Lung microvascular endothelial cell (primary cell): Measurements from ENCODE around the gene PGM2. TPM values are rescaled to one million over a fixed set of nuclear protein-coding genes. Genes with fewer than 3 reads are reported as not detected.
"Not testable (repeated sequence)": the region's sequence is repeated elsewhere in the genome, so short reads cannot be mapped to it uniquely, and the experiment has no call there.

Experiments
- DNase-seq, 2 donors: peaks; one replicate each; pipeline versions ENCODE4 v3.0.0 to v3.0.0-alpha.2; 2010; ENCODE audit warnings: low read depth in 2 of 2
- total RNA-seq: library from RNA; depleted of rRNA; stranded (reverse); fragments of >200 nt; gene quantifications from 2 replicates; pipeline ENCODE4 v1.2.1, GENCODE V29; 2014

The PGM2 gene
- 21.8 and 22.2 TPM in 2 replicates for total RNA-seq

DNA sequence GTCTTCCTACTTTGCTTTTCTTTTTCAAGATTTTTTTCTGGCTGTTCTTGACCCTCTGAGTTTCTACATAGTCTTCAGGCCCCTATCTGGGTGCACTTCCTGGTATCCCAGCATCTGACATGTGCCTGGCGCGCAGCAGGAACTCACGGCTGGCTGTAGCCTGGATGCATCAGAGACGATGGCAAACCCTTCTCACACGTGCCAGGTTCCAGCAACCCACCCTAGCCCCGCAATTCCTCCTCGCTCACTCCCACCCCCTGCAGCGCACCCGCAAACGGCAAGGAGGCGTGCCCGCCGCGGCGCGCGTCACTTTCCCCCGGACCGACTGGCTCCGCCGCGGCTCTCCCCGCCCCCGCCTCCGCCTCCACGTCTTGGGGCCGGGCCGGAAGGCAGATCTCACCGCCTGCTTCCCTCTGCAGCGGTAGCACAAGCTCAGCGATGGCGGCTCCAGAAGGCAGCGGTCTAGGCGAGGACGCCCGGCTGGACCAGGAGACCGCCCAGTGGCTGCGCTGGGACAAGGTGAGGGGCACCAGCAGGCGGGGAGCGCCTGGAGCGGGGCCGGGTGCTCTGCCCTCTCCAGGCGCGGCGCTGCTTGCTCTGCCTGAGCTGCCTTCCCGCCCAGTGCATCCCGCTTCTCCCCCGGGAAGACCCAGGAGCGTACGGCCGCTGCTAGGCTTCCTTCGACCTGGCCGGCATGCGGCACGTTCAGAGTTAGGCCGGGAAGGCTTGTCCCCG, at the start of gene PGM2:
Gene PGM2 (plus strand): TSS at position 392 of the 735 bp plus-strand sequence. CDS start 47 bp downstream, at position 439.
- peak; percentile 80 to 91 for DNase-seq

DNA sequence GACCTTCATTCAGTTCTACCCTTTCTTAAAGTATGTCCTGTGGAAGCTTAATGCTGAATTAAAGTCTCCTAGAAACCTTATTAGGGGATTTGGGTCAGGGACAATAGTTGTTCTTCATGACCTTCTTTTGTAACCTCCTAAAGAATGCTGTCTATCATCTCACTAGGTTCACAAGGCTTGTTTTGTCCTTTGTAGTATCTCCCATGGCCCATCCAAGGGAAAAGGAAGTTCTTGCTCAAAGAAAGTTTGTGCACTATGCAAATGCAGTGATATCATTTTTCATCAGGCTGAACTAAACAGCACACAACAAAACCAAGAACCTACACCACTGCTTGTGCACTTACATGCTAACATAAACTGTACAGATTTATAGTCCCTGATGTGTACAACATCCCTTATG, 46.6 kb upstream of the PGM2 start:
- no peak for DNase-seq

DNA sequence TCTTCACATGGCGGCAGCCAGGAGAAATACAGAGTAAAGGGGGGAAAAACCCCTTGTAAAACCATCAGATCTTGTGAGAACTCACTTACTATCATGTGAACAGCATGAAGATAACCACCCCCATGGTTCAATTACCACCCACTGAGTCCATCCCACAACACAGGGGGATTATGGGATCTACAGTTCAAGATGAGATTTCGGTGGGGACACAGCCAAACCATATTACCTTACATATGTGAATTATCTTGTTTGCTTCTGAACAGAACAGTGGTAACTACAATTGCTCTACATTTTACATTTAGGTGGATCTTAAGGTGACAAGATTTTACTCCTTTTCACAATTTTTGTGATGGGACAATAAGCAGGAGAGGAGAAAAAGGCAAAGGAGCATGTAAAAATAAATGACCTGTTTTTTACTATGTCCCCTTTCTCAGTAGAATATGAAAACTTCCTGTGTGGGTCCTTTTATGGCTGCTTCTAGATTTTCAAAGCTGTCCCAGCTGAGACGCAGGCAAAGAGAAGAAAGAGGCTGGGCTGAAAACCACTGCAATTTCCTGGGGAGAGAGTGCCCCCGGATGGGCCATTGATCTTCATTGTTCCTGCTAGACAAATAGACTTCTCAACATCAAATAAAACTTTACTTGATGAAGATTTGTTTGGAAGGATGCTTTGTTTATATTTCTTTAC, 45.9 kb upstream of the PGM2 start:
- DNase-seq = peak in 1 of 2 donors; percentile 30

DNA sequence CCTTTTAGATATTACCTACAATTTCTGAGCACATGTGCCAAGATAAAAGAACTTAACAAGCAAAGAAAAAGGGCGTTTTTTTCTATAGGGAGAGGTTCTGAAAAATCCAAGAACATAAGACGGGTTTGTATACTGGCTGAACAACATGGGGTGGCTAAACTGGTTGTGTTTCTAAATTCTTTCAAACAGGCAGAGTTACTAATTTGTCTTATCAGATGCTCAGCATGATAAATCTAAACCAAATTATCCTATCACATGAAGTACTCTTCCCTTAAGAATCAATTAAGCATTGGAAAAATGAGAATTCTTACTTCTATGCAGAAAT, 45.4 kb upstream of the PGM2 start:
- DNase-seq = no peak

DNA sequence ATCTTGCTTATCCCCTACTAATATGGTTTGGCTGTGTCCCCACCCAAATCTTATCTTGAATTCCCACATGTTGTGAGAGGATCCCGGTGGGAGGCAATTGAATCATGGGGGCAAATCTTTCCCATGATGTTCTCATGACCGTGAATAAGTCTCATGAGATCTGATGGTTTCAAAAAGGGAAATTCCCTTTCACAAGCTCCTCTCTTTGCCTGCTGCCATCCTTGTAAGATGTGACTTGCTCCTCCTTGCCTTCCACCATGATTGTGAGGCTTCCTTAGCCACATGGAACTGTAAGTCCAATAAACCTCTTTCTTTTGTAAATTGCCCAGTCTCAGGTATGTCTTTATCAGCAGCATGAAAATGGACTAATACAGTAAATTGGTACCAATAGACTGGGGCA, 40.2 kb upstream of the PGM2 start:
- not testable (repeated sequence) for DNase-seq

DNA sequence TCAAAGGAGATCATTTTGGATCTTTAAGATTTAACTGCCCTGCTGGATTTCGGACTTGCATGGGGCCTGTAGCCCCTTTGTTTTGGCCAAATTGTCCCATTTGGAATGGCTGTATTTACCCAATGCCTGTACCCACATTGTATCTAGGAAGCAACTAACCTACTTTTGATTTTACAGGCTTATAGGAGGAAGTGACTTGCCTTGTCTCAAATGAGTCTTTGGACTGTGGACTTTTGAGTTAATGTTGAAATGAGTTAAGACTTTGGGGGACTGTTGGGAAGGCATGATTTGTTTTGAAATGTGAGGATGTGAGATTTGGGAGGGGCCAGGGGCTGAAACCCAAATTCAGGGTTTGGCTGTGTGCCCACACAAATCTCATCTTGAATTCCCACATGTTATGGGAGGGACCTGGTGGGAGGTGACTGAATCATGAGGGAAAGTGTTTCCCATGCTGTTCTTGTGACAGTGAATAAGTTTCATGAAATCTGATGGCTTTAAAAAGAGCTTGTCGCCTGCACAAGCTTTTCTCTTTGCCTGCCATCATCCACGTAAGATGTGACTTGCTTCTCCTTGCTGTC, 38.5 kb upstream of the PGM2 start:
- DNase-seq = not testable (repeated sequence)

DNA sequence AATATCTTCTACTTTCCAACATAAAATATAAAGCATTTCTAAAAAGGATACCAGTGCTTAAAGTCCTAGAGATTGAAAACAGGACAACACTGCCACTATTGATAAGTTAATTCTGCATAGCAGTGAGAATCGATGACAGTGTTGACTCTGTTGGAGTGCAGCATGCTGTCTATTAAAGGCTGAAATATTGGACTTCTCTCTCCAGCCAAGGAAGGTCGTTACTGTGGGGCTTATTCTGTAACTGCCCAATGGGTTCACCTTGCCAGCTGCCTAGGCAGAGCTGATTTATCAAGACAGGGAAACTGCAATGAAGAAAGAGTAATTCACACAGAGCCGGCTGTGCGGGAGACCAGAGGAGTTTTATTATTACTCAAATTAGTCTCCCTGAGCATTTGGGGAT, 37.7 kb upstream of the PGM2 start:
- no peak for DNase-seq

DNA sequence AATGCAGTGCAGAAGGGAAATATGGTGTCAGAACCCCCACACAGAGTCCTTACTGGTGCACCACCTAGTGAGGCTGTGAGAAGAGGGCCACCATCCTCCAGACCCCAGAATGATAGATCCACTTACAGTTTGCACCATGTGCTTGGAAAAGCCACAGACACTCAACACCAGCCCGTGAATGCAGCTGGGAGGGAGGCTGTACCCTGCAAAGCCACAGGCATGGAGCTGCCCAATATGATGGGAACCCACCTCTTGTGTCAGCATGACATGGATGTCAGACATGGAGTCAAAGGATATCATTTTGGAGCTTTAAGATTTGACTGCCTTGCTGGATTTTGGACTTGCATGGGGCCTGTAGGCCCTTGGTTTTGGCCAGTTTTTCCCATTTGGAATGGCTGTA, 34.2 kb upstream of the PGM2 start:
- DNase-seq = no peak

DNA sequence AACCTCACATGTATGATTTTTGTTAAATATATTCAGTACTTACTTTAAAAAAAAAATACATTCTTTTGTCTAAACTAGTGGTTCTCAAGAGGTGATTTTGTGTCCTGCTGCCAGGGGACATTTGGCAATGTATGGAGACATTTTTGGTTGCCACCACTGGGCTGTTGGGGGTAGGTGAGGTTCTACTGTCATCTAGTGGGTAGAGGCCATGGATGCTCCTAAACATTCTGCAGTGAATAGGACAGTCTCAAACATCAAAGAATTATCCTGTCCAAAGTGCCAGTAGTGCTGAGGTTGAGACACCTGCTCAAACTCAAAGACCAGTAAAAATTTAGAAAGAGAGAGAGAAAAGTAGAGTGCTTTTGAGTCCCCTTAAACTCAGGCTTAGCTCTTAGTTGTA, 32.9 kb upstream of the PGM2 start:
- DNase-seq = peak; percentile 29 to 55

DNA sequence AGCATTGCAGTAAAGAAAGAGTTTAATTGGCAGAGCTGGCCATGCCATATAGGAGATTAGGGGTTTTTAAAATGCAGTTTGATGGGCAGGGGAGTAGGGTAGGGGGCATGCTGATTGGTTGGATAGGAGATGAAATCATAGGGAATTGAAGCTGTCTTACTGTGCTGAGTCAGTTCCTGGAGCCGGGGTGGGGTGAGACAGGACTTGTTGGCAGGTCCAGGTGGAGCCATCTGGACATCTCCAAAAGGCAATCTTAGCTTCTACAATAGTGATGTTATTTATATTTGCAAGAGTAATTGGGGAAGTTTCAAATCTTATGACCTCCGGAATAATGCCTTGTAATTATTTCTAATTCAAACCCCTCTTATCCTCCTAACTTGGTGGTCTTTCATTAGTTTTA, 32.4 kb upstream of the PGM2 start:
- no peak for DNase-seq

DNA sequence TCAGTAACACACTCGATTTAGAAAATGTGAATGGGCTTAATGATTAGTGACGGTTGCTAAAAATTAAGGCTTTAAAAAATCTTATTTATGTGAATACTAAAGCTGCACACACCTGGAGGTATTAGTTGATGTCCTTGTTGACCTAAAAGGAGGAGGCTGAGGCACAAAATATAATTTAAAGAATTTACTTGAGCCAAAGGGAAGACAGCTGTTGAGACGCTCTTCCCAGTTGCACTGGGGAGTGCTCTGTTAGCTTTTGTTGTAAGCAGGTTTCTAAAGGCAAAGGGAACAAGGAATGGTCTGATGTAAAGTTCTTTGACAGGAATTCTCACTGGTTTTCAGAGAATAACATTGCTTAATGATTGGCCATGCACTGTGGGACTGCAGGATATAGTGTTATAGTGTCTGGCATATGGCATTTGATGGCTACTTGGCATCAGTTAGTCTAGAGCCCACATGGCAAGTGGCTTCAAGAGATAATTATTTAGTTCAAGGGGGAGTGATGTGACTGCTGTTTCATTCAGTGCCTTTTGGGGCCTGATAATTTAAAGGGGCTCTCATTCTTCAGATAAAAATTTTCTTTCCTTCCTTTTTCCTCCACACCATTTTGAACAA, 30.8 kb upstream of the PGM2 start:
- no peak for DNase-seq

DNA sequence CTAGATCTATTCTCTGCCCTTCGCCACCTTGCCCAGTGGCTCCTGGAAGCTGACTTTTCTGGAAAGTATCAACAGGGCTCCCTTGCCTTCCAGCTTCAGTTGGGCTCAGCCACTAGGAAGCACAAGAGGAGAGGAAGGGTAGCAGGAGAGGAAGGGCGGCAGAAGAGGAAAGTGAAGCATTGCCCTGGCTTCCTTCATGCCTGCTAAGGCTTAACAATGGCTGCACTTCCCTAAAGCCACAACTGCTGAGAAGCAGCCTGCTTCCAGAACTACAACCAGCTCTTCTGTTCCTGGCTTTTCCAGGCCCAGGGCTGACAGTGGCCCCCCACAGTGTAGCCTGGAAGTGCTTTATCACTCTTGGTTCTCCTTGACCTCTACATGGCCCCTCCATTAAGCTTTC, 29.1 kb upstream of the PGM2 start:
- DNase-seq = no peak

DNA sequence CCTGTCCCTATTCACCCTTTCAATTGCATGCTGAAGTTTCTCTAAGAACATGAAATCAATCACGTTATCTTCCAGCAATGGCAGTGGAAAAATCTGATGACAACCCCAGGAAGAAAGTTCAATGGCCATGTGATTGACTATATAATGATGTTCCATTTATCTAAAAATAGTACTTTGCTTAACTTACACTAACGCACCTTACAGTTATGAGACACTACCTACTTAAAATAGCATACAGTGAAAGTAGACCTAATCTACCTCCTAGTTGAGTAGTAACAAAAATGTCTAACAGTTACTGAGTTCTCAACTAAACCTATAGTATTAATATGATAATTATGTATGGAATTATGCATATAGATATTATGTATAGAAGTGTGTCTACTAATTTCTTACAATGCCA, 28.6 kb upstream of the PGM2 start:
- no peak for DNase-seq

DNA sequence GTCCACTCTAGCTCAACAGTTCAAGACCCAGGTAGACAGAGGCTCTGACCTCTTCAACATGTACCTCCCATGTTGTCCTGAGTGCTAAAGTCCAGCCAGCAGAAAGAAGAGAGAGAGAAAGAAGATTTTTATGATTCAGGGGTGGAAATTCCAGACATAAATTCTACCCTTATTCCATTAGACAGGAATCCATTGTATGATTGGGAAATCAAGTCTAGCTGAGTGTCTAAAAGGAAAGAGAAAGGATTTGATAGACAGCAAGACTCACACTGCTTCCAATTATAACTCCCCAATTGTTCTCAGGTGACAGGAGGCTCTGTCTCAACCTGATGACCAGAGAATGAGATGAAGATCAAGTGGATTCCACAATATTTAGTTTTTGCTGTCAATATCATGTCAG, 27.9 kb upstream of the PGM2 start:
- no peak for DNase-seq

DNA sequence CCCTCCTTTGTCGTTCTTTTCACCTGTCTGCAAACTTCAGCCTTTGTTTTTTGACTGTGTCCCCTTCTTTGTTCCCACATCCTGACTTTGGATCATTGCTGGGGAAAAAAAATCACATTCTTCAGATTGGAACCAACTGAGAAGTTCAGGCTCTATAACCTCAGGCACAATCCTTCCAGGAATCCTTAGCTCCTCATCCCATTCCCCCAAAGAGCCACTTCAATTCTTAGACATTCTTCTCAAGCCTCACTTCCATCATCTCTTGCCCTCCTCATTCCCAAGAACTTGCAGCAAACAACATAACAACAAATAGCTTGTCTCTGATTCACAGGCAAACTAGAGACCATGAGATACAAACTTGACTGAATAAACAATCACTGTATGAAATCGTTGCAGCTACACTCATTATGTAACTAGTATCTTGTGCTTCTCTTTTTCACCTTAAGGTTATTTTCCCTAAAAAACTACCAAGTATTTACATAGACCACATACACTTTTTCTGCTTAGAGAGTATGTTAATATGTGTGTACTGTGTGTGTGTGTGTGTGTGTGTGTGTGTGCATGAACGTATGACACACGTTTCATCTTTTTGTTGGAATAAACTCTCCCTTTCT, 26.4 kb upstream of the PGM2 start:
- DNase-seq = no peak

DNA sequence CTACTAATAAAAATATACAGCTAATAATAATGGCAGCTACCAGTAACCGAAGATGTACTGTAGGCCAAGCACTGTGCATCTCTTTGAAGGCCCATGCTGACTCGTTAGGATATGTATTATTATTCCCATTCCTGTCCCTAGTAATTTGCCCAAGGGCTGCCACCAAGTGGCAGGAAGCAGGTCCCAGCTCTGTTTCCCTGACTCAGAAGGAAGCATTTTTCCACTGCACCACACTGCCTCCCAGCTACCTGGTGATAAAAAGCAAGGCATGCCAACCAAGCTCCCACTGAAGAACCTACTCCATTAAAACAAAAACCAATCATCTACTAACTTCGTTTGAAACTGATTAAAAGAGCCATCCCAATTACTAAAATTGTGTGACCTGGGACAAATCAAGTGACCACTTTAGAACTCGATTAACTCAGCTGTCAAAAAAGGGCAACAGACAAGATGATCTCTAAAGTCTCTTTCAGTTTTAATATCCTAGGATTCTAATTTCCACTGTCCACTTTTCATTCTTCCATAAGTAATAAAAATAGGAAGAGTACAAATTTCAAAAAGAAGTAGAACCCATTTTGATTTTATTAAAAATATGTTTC, 24.3 kb upstream of the PGM2 start:
- DNase-seq = peak; percentile 77 to 81

DNA sequence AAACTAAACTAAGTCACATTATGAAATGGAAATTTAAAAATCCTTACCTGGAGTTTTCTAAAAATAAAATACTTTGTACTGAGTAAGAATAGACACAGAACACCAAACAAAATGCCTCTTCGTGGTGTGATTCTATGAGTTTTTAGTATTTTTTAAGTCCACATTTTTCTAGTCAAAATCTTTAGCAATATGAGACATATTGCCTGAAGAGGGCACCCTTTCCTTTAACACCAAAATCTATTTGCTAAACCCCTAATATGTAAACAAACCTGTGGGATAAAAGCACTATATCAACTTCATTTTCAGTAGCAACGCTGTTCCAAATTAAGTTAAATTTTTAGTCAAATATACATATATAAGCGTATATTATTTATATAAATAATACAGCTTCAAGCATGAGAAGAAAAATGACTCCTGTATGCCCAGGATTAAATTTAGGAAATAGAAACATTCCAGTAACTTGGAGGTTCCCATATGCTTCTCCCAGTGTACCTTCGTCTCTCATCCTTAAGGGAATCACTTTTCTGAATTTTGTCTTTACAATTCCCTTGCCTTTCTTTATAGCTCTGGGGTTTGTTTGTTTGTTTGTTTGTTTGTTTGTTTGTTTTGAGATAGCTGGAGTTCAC, 23.0 kb upstream of the PGM2 start:
- DNase-seq = peak; percentile 77 to 78

DNA sequence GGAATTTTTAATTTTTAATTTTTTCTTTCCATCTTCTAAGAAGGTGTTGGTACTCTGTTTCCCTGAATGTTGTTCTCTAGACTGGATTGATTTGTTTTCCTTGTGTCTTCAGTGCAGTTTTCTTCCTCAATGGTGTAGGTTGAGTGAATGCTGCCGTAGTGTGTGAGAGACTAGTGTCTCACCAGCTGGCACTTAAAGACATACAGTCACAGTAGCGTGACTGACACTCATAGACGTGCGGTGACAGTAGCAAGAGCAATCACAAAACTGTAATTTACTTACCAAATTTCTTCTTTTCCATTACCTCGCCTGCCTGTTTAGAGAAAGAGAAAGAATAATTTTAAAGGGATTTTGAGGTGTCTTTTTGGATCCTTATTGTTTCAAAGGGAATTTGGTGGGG, 21.4 kb upstream of the PGM2 start:
- no peak for DNase-seq

DNA sequence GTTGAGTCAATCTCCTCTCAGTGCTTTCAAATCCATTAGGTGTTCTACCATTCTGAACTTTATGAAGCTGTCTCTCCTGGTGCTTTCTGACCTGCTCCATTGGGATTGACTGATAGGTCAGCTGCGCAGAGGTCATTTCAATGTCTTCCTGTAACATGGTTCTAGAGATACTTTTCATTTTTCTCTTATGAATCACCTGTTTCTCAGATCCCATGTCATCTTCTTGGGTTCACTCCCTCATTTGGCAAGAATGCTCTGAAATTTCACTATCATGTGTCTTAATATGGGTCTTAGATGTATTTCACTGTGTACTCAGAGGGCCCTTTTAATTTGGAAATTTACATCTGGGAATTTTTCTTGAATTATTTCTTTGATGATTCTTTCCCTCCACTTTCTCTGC, 13.8 kb upstream of the PGM2 start:
- peak; percentile 14 to 75 for DNase-seq

DNA sequence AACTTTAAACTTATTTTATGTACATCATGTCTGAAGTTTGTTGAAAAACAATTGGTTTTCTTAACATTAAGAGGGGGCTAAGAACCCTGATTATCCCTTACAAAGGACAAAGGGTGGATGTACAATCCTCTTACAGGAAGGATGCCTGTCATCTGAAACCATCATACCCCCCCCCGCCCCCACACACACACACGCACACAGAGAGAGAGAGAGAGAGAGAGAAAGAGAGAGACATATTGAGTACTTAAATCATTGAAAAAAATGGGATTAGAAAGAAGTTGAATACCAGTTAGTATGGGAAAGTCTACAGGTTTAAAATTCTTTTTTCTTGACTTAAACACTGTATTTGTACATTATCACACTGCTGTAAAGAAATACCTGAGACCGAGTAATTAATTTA, 10.9 kb upstream of the PGM2 start:
- peak; percentile 40 to 44 for DNase-seq

DNA sequence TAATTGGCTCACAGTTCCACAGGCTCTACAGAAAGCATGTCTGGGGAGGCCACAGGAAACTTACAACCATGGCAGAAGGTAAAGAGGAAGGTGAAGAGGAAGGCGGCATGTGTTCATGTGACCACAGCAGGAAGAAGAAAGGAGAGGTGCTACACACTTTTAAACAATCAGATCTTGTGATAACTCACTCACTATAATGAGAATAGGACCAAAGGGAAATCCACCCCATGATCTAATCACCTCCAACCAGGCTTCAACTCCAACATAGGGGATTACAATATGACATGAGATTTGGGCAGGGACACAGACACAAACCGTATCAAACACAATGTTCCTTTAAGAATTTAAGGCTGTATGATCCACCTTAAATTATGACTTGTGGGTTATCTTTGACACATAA, 10.5 kb upstream of the PGM2 start:
- peak; percentile 28 to 31 for DNase-seq
